Urinary bladder (tissue), 4 donors: ENCODE data around the gene HAPLN3. TPM values are rescaled to one million over a fixed set of nuclear protein-coding genes. Genes with fewer than 3 reads are reported as not detected.

Experiments
- DNase-seq: peaks from one replicate; pipeline ENCODE4 v3.0.0-alpha.2; 2015; ENCODE audit errors: extremely low spot score
- H3K27ac ChIP-seq: one replicate; pipeline ENCODE4 v1.5.1; 2013; ENCODE audit warnings: low read depth, mild to moderate bottlenecking, moderate library complexity
- H3K36me3 ChIP-seq: one replicate; pipeline ENCODE4 v1.6.1; 2013; ENCODE audit warnings: mild to moderate bottlenecking, moderate library complexity; ENCODE audit not compliant: insufficient read depth
- H3K4me1 ChIP-seq: one replicate; pipeline ENCODE4 v1.6.1; 2013; ENCODE audit warnings: mild to moderate bottlenecking, moderate library complexity; ENCODE audit not compliant: insufficient read depth
- H3K4me3 ChIP-seq: one replicate; pipeline ENCODE4 v1.5.1; 2013; ENCODE audit warnings: low read depth, low read length
- WGBS: extraction: QIAGEN DNeasy Blood & Tissue Kit; methylation state at CpG from one replicate; pipeline ENCODE4 v1.1.7; 2013; 5-methylcytosine and 5-hydroxymethylcytosine counted together
- polyA plus RNA-seq: library from polyadenylated mRNA; stranded (reverse); fragments of 200-250 nt; gene quantifications from one replicate; pipeline ENCODE4 v1.2.3, GENCODE V29; 2013
- total RNA-seq: library from RNA; depleted of rRNA; stranded (reverse); fragments of >200 nt; gene quantifications from one replicate; pipeline ENCODE4 v1.2.3, GENCODE V29; 2014
- donor health status: healthy with polysubstance abuse.
- donor health status: healthy.

The HAPLN3 gene
- total and polyA plus RNA-seq, 2 donors: 6.6 to 9.2 TPM

- H3K4me3 ChIP-seq: no peak overlapping the region
- H3K4me1 ChIP-seq: no peaks in the 10 kb centered on the region
- H3K27ac ChIP-seq: no peak overlapping the region
- DNase-seq: no peak
- H3K36me3 ChIP-seq: no peaks in the 10 kb centered on the region
- 19% methylated on average over 6 of the region's 6 CpGs for WGBS
These were observed 20.7 kb downstream of the HAPLN3 start for GRCh38 chr15:88874684-88875083.

- Histone ChIP-seq H3K4me1 (no peaks in the 10 kb centered on the region), H3K27ac (no peak overlapping the region), H3K4me3 (no peak overlapping the region), H3K36me3 (no peaks in the 10 kb centered on the region)
- 79% methylated on average over 15 of the region's 15 CpGs for WGBS
- DNase-seq: no peak
These were observed 21.1 kb downstream of the HAPLN3 start for GRCh38 chr15:88874275-88874674.

- WGBS: 89% methylated on average over 13 of the region's 13 CpGs
- H3K36me3 ChIP-seq: no peaks in the 10 kb centered on the region
- H3K4me1 ChIP-seq: no peaks in the 10 kb centered on the region
- no peak overlapping the region for H3K27ac ChIP-seq
- no peak overlapping the region for H3K4me3 ChIP-seq
- DNase-seq: no peak
These were observed 21.6 kb downstream of the HAPLN3 start for GRCh38 chr15:88873786-88874185.

- DNase-seq: no peak
- Histone ChIP-seq H3K27ac (no peak overlapping the region), H3K4me3 (no peak overlapping the region), H3K36me3 (no peaks in the 10 kb centered on the region), H3K4me1 (no peaks in the 10 kb centered on the region)
- WGBS: 69% methylated on average over 9 of the region's 9 CpGs
These were observed 22.6 kb downstream of the HAPLN3 start for GRCh38 chr15:88872706-88873105.

- Histone ChIP-seq H3K4me1 (no peaks in the 10 kb centered on the region), H3K27ac (no peak overlapping the region), H3K4me3 (no peak overlapping the region), H3K36me3 (no peaks in the 10 kb centered on the region)
- DNase-seq: no peak
- WGBS: 68% methylated on average over 6 of the region's 6 CpGs
These were observed 23.2 kb downstream of the HAPLN3 start for GRCh38 chr15:88872106-88872505.

- no peaks in the 10 kb centered on the region for H3K4me1 ChIP-seq
- WGBS: 83% methylated on average over 14 of the region's 14 CpGs
- DNase-seq: no peak
- no peak overlapping the region for H3K27ac ChIP-seq
- no peaks in the 10 kb centered on the region for H3K36me3 ChIP-seq
- no peak overlapping the region for H3K4me3 ChIP-seq
These were observed 24.0 kb downstream of the HAPLN3 start for GRCh38 chr15:88871313-88871712.

- Histone ChIP-seq H3K4me1 (no peaks in the 10 kb centered on the region), H3K4me3 (no peak overlapping the region), H3K36me3 (no peaks in the 10 kb centered on the region), H3K27ac (no peak overlapping the region)
- WGBS: 91% methylated on average over 10 of the region's 10 CpGs
- no peak for DNase-seq
These were observed 29.0 kb downstream of the HAPLN3 start for GRCh38 chr15:88866295-88866881.

- DNase-seq: no peak
- no peak overlapping the region for H3K4me3 ChIP-seq
- H3K4me1 ChIP-seq: no peaks in the 10 kb centered on the region
- no peak overlapping the region for H3K27ac ChIP-seq
- WGBS: 68% methylated on average over 6 of the region's 6 CpGs
- no peaks in the 10 kb centered on the region for H3K36me3 ChIP-seq
These were observed 29.7 kb downstream of the HAPLN3 start for GRCh38 chr15:88865498-88866099.

GRCh38 chr15:88864861-88865497 lies 30.4 kb downstream of the HAPLN3 start:
- no peak overlapping the region for H3K4me3 ChIP-seq
- 50% methylated on average over 4 of the region's 4 CpGs for WGBS
- DNase-seq: no peak
- no peaks in the 10 kb centered on the region for H3K4me1 ChIP-seq
- H3K27ac ChIP-seq: no peak overlapping the region
- no peaks in the 10 kb centered on the region for H3K36me3 ChIP-seq

GRCh38 chr15:88863412-88863811 lies 31.9 kb downstream of the HAPLN3 start:
- H3K4me3 ChIP-seq: no peak overlapping the region
- H3K27ac ChIP-seq: no peak overlapping the region
- H3K36me3 ChIP-seq: no peaks in the 10 kb centered on the region
- H3K4me1 ChIP-seq: no peaks in the 10 kb centered on the region
- WGBS: 67% methylated on average over 1 of the region's 1 CpG
- DNase-seq: no peak

- H3K4me3 ChIP-seq: no peak overlapping the region
- H3K27ac ChIP-seq: no peak overlapping the region
- no peak for DNase-seq
- H3K4me1 ChIP-seq: no peaks in the 10 kb centered on the region
- H3K36me3 ChIP-seq: no peaks in the 10 kb centered on the region
- 78% methylated on average over 7 of the region's 7 CpGs for WGBS
These were observed 35.1 kb downstream of the HAPLN3 start for GRCh38 chr15:88860212-88860611.

- Histone ChIP-seq H3K27ac (no peak overlapping the region), H3K4me1 (no peaks in the 10 kb centered on the region), H3K36me3 (no peaks in the 10 kb centered on the region), H3K4me3 (no peak overlapping the region)
- 19% methylated on average over 7 of the region's 7 CpGs for WGBS
- no peak for DNase-seq
These were observed 35.8 kb downstream of the HAPLN3 start for GRCh38 chr15:88859550-88859949.

- Histone ChIP-seq H3K4me1 (no peaks in the 10 kb centered on the region), H3K36me3 (no peaks in the 10 kb centered on the region), H3K4me3 (no peak overlapping the region), H3K27ac (no peak overlapping the region)
- DNase-seq: no peak
- WGBS: 84% methylated on average over 11 of the region's 11 CpGs
These were observed 36.4 kb downstream of the HAPLN3 start for GRCh38 chr15:88858934-88859333.

- no peak for DNase-seq
- Histone ChIP-seq H3K4me1 (no peaks in the 10 kb centered on the region), H3K27ac (no peak overlapping the region), H3K4me3 (no peak overlapping the region), H3K36me3 (no peaks in the 10 kb centered on the region)
These were observed 42.9 kb downstream of the HAPLN3 start for GRCh38 chr15:88852476-88852875.
